B cell (primary cell): ENCODE data around the gene ADAM11. TPM values are rescaled to one million over a fixed set of nuclear protein-coding genes. Genes with fewer than 3 reads are reported as not detected.

ENCODE experiments used
- ATAC-seq: fragments of 200-7000 bp; cut with Tn5 transposase; one replicate; pipeline ENCODE4 v1.10.0; 2021; ENCODE audit warnings: low read depth, mild to moderate bottlenecking, moderate number of reproducible peaks, moderate library complexity
- CTCF ChIA-PET: fragments of 350-600 bp; sonication (Branson Sonifier 250); formaldehyde crosslinking; loops from one replicate; lab custom pipeline; 2021; ENCODE audit warnings: antibody characterized with exemption, inconsistent platforms; lab: Charles Lee
- POLR2A ChIA-PET: fragments of 350-600 bp; sonication (Branson Sonifier 250); formaldehyde crosslinking; loops from one replicate; lab custom pipeline; 2021; ENCODE audit warnings: antibody characterized with exemption; lab: Charles Lee
- DNase-seq: peaks from one replicate; pipeline ENCODE4 v3.0.0; 2013
- H2AFZ ChIP-seq: 2 replicates; pipeline ENCODE4 v1.6.1; 2012; ENCODE audit warnings: mild to moderate bottlenecking, low read depth, low read length; ENCODE audit not compliant: insufficient read depth, poor library complexity, severe bottlenecking
- H3K27ac ChIP-seq, 2 donors: 1 replicate in 1 of 2; 2 replicates in 1 of 2; pipeline ENCODE4 v1.5.1; 2012 to 2013; ENCODE audit warnings: low read length in 2 of 2, mild to moderate bottlenecking in 2 of 2, moderate library complexity in 1 of 2
- H3K27me3 ChIP-seq, 4 experiments: fragments of 200-600 bp in 1 of 4; sonication (generic) in 1 of 4; replicated peaks in 1 of 4; 1 replicate in 2 of 4; 2 replicates in 2 of 4; pipeline versions ENCODE4 v1.6.1 to v1.7.0; 2013 to 2016; ENCODE audit warnings: low read length in 3 of 4, mild to moderate bottlenecking in 2 of 4, mixed read lengths in 1 of 4, moderate library complexity in 1 of 4; ENCODE audit not compliant: insufficient read depth in 4 of 4, control insufficient read depth in 3 of 4; ENCODE audit errors: control extremely low read depth in 1 of 4
- H3K36me3 ChIP-seq, 2 experiments: replicated peaks in 1 of 2; 1 replicate in 1 of 2; 2 replicates in 1 of 2; pipeline versions ENCODE4 v1.6.1 to v1.7.1; 2013; ENCODE audit warnings: low read length in 1 of 2; ENCODE audit not compliant: insufficient read depth in 2 of 2, control insufficient read depth in 1 of 2; ENCODE audit errors: control extremely low read depth in 1 of 2, extremely low read depth in 1 of 2
- H3K4me1 ChIP-seq, 2 donors: fragments of 200-600 bp in 1 of 2; sonication (generic) in 1 of 2; 1 replicate in 1 of 2; 2 replicates in 1 of 2; pipeline versions ENCODE4 v1.5.1 to v1.6.1; 2013 to 2017; ENCODE audit warnings: low read length in 2 of 2; ENCODE audit not compliant: control insufficient read depth in 2 of 2, insufficient read depth in 2 of 2
- H3K4me2 ChIP-seq: replicated peaks from 2 replicates; pipeline ENCODE3; 2012; ENCODE audit warnings: mild to moderate bottlenecking, low read depth, low read length; ENCODE audit not compliant: poor library complexity, severe bottlenecking
- H3K4me3 ChIP-seq, 5 experiments: fragments of 200-600 bp in 1 of 5; sonication (generic) in 1 of 5; 1 replicate in 3 of 5; 2 replicates in 2 of 5; pipeline versions ENCODE4 v1.5.1 to v1.7.0; 2011 to 2016; ENCODE audit warnings: low read length in 4 of 5, mild to moderate bottlenecking in 4 of 5, low read depth in 2 of 5, control low read depth in 1 of 5, moderate library complexity in 1 of 5; ENCODE audit not compliant: insufficient read depth in 1 of 5; ENCODE audit errors: control extremely low read depth in 1 of 5, extremely low read depth in 1 of 5
- H3K79me2 ChIP-seq: fragments of 200-600 bp; sonication (generic); one replicate; pipeline ENCODE4 v1.6.0; 2016; ENCODE audit warnings: low read length; ENCODE audit not compliant: control insufficient read depth, insufficient read depth
- H3K9ac ChIP-seq: fragments of 200-600 bp; sonication (generic); 2 replicates; pipeline ENCODE4 v1.6.1; 2017; ENCODE audit warnings: mild to moderate bottlenecking, low read length, moderate library complexity
- H3K9me3 ChIP-seq, 3 donors: one replicate each; pipeline versions ENCODE4 v1.6.1 to v1.7.1; 2013; ENCODE audit warnings: low read length in 2 of 3; ENCODE audit not compliant: control insufficient read depth in 2 of 3, insufficient read depth in 1 of 3; ENCODE audit errors: control extremely low read depth in 1 of 3
- H4K20me1 ChIP-seq: 2 replicates; pipeline ENCODE4 v1.6.0; 2012; ENCODE audit warnings: mild to moderate bottlenecking, low read length; ENCODE audit not compliant: insufficient read depth, control insufficient read depth, poor library complexity, severe bottlenecking
- H3K27ac Mint-ChIP-seq: one replicate; pipeline ENCODE4 v1.8.0; 2021; ENCODE audit warnings: mixed read lengths
- H3K27me3 Mint-ChIP-seq: one replicate; pipeline ENCODE4 v1.8.0; 2021; ENCODE audit warnings: mixed read lengths
- H3K4me1 Mint-ChIP-seq: one replicate; pipeline ENCODE4 v1.8.0; 2021; ENCODE audit warnings: mixed read lengths
- H3K4me3 Mint-ChIP-seq: one replicate; pipeline ENCODE4 v1.8.0; 2021; ENCODE audit warnings: mixed read lengths
- H3K9me3 Mint-ChIP-seq: one replicate; pipeline ENCODE4 v1.8.0; 2022; ENCODE audit warnings: mixed read lengths; ENCODE audit not compliant: insufficient read depth
- EZH2 ChIP-seq: IDR thresholded peaks from 2 replicates; pipeline ENCODE4 v1.6.1; 2012; ENCODE audit warnings: borderline replicate concordance, low read depth, mild to moderate bottlenecking, moderate library complexity, low read length; ENCODE audit not compliant: insufficient read depth, poor library complexity, severe bottlenecking
- WGBS: methylation state at CpG from one replicate; pipeline ENCODE4 v1.1.5; 2013; ENCODE audit warnings: missing lambda C conversion rate; ENCODE audit not compliant: insufficient coverage; 5-methylcytosine and 5-hydroxymethylcytosine counted together
- intact Hi-C: fragments of 100-400 bp; cut with micrococcal nuclease; formaldehyde crosslinking; loops from one replicate; pipeline ENCODE4 v1.10.0; 2022
- polyA plus RNA-seq: library from polyadenylated mRNA; depleted of rRNA; stranded (reverse); fragments of >200 nt; gene quantifications from 2 replicates; pipeline ENCODE4 v1.2.3, GENCODE V29; 2012
- total RNA-seq, 2 donors: library from RNA; stranded (reverse); fragments of 120-200 nt in 1 of 2; gene quantifications; 1 replicate in 1 of 2; 2 replicates in 1 of 2; pipeline versions ENCODE4 v1.2.3 to v1.2.4, GENCODE V29; 2013 to 2022
- TF ChIP-seq, protein P1 (sequence below): fragments of 200-600 bp; IDR thresholded peaks from one replicate; pipeline ENCODE4 v1.8.0; 2022; ENCODE audit warnings: antibody characterized with exemption, mild to moderate bottlenecking

ADAM11 gene
- total and polyA plus RNA-seq, 2 donors (not counting 1 experiment from before 2014, with no cell fraction given) = 0.39 to 1.00 TPM

- peak within 1 kb of the TSS; percentile 56 for H2AFZ ChIP-seq
Observed at GRCh38 chr17:44829523-44830358, 71.0 kb downstream of the ADAM11 start, which contains the start of gene GJC1. Gene GJC1 (minus strand): TSS chr17:44830287. CDS start chr17:44805817, 24,470 bp downstream.

More at GRCh38 chr17:44829523-44830358, 71.0 kb downstream of the ADAM11 start, which contains the start of gene GJC1:
- Histone ChIP-seq H3K9me3 (no peaks in the 10 kb centered on the region), H3K27me3 (peaks cover 0 to 48% (median 28%) of the 10 kb centered on the region in 4 experiments), H4K20me1 (no peaks in the 10 kb centered on the region), H3K79me2 (no peaks in the 10 kb centered on the region), H3K27ac (no peak within 1 kb of the TSS), H3K36me3 (no peaks in the 10 kb centered on the region), H3K4me3 (peak within 1 kb of the TSS; percentile 22 to 70 (median 27)), H3K9ac (peak within 1 kb of the TSS; percentile 62), H3K4me1 (peaks cover 11 to 18% of the 10 kb centered on the region in 2 donors), H3K4me2 (peak within 1 kb of the TSS; percentile 94)
- WGBS = under 1% methylated on average over 123 of the region's 123 CpGs
- peak; percentile 50 for ATAC-seq
- no peak for DNase-seq
- Mint-ChIP-seq H3K4me1 (peaks cover 14% of the 10 kb centered on the region), H3K27me3 (peaks cover 52% of the 10 kb centered on the region), H3K4me3 (peak within 1 kb of the TSS; percentile 86), H3K9me3 (no peaks in the 10 kb centered on the region), H3K27ac (peak within 1 kb of the TSS; percentile 1)
- TF ChIP-seq, protein P1, sequence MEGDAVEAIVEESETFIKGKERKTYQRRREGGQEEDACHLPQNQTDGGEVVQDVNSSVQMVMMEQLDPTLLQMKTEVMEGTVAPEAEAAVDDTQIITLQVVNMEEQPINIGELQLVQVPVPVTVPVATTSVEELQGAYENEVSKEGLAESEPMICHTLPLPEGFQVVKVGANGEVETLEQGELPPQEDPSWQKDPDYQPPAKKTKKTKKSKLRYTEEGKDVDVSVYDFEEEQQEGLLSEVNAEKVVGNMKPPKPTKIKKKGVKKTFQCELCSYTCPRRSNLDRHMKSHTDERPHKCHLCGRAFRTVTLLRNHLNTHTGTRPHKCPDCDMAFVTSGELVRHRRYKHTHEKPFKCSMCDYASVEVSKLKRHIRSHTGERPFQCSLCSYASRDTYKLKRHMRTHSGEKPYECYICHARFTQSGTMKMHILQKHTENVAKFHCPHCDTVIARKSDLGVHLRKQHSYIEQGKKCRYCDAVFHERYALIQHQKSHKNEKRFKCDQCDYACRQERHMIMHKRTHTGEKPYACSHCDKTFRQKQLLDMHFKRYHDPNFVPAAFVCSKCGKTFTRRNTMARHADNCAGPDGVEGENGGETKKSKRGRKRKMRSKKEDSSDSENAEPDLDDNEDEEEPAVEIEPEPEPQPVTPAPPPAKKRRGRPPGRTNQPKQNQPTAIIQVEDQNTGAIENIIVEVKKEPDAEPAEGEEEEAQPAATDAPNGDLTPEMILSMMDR = no peak
- peak; percentile 99 for TF ChIP-seq EZH2
- intact Hi-C loops = no loop called here
- CTCF ChIA-PET = interaction anchor here (1.4 kb wide), 1 partner anchor 35 kb away, joined by 3 read pairs; no protein-coding TSS in a partner anchor
- POLR2A ChIA-PET = no interaction called here
